Memory B cell (primary cell): ENCODE results near the gene TEX9.

Experiments
- ATAC-seq: fragments of 150-1000 bp; cut with Tn5 transposase; 2 replicates; pipeline ENCODE4 v1.10.0; 2021; ENCODE audit warnings: low read depth, mild to moderate bottlenecking, moderate library complexity
- DNase-seq, 2 donors: peaks; one replicate each; pipeline ENCODE4 v3.0.0; 2022; ENCODE audit warnings: low spot score in 2 of 2
- H3K27ac Mint-ChIP-seq: one replicate; pipeline ENCODE4 v1.8.0; 2022; ENCODE audit warnings: mild to moderate bottlenecking, moderate library complexity, mixed read lengths
- H3K27me3 Mint-ChIP-seq: one replicate; pipeline ENCODE4 v1.8.0; 2022; ENCODE audit warnings: mixed read lengths
- H3K36me3 Mint-ChIP-seq: one replicate; pipeline ENCODE4 v1.8.0; 2022; ENCODE audit warnings: mild to moderate bottlenecking, mixed read lengths
- H3K4me1 Mint-ChIP-seq: one replicate; pipeline ENCODE4 v1.8.0; 2022; ENCODE audit warnings: mixed read lengths
- H3K4me3 Mint-ChIP-seq: one replicate; pipeline ENCODE4 v1.8.0; 2022; ENCODE audit warnings: mild to moderate bottlenecking, moderate library complexity, mixed read lengths
- H3K9me3 Mint-ChIP-seq: one replicate; pipeline ENCODE4 v1.8.0; 2022; ENCODE audit warnings: mixed read lengths

TEX9 gene

GRCh38 chr15:56440214-56440770 lies 75.1 kb downstream of the TEX9 start:
- Mint-ChIP-seq H3K36me3 (peaks cover 19% of the 10 kb centered on the region), H3K27me3 (no peaks in the 10 kb centered on the region), H3K4me3 (no peak overlapping the region), H3K4me1 (peaks cover 3% of the 10 kb centered on the region), H3K27ac (no peak overlapping the region), H3K9me3 (peaks cover 9% of the 10 kb centered on the region)
- DNase-seq (no peak), ATAC-seq (no peak)

GRCh38 chr15:56442354-56442753 lies 77.1 kb downstream of the TEX9 start:
- Mint-ChIP-seq H3K27me3 (no peaks in the 10 kb centered on the region), H3K4me1 (peaks cover 3% of the 10 kb centered on the region), H3K27ac (no peak overlapping the region), H3K9me3 (peaks cover 6% of the 10 kb centered on the region), H3K36me3 (peaks cover 10% of the 10 kb centered on the region), H3K4me3 (no peak overlapping the region)
- DNase-seq: no peak
- no peak for ATAC-seq

- no peak overlapping the region for H3K4me3 Mint-ChIP-seq
- peaks cover 2% of the 10 kb centered on the region for H3K9me3 Mint-ChIP-seq
- H3K36me3 Mint-ChIP-seq: peaks cover 9% of the 10 kb centered on the region
- DNase-seq (no peak), ATAC-seq (no peak)
- H3K27me3 Mint-ChIP-seq: no peaks in the 10 kb centered on the region
- H3K27ac Mint-ChIP-seq: no peak overlapping the region
- peaks cover 3% of the 10 kb centered on the region for H3K4me1 Mint-ChIP-seq
These were observed 80.5 kb downstream of the TEX9 start for GRCh38 chr15:56445746-56446145.

- no peak overlapping the region for H3K4me3 Mint-ChIP-seq
- no peak overlapping the region for H3K27ac Mint-ChIP-seq
- ATAC-seq (no peak), DNase-seq (no peak)
- H3K4me1 Mint-ChIP-seq: no peaks in the 10 kb centered on the region
- no peaks in the 10 kb centered on the region for H3K27me3 Mint-ChIP-seq
- peaks cover 2% of the 10 kb centered on the region for H3K36me3 Mint-ChIP-seq
- H3K9me3 Mint-ChIP-seq: peaks cover 2% of the 10 kb centered on the region
These were observed 89.6 kb downstream of the TEX9 start for GRCh38 chr15:56454836-56455235.

GRCh38 chr15:56456229-56456628 lies 91.0 kb downstream of the TEX9 start:
- no peak overlapping the region for H3K4me3 Mint-ChIP-seq
- H3K36me3 Mint-ChIP-seq: no peaks in the 10 kb centered on the region
- H3K4me1 Mint-ChIP-seq: peaks cover 3% of the 10 kb centered on the region

GRCh38 chr15:56459096-56459495 lies 93.9 kb downstream of the TEX9 start:
- ATAC-seq: no peak
- Mint-ChIP-seq H3K27ac (no peak overlapping the region), H3K4me1 (peaks cover 3% of the 10 kb centered on the region), H3K4me3 (no peak overlapping the region), H3K9me3 (peaks cover 2% of the 10 kb centered on the region), H3K27me3 (no peaks in the 10 kb centered on the region), H3K36me3 (no peaks in the 10 kb centered on the region)
- no peak for DNase-seq

More at GRCh38 chr15:56456229-56456628, 91.0 kb downstream of the TEX9 start:
- Mint-ChIP-seq H3K27ac (no peak overlapping the region), H3K27me3 (no peaks in the 10 kb centered on the region), H3K9me3 (peaks cover 2% of the 10 kb centered on the region)
- ATAC-seq: no peak
- no peak for DNase-seq

- no peak overlapping the region for H3K27ac Mint-ChIP-seq
- H3K9me3 Mint-ChIP-seq: peaks cover 2% of the 10 kb centered on the region
- DNase-seq: no peak
- no peaks in the 10 kb centered on the region for H3K27me3 Mint-ChIP-seq
- no peaks in the 10 kb centered on the region for H3K36me3 Mint-ChIP-seq
- no peak overlapping the region for H3K4me3 Mint-ChIP-seq
- no peak for ATAC-seq
- H3K4me1 Mint-ChIP-seq: peaks cover 6% of the 10 kb centered on the region
These were observed 94.8 kb downstream of the TEX9 start for GRCh38 chr15:56460071-56460470.

GRCh38 chr15:56460947-56461346 lies 95.7 kb downstream of the TEX9 start:
- H3K27ac Mint-ChIP-seq: no peak overlapping the region

GRCh38 chr15:56464893-56465520 lies 99.8 kb downstream of the TEX9 start, which contains the start of gene MNS1:
Gene MNS1 (minus strand): TSS chr15:56465137. CDS start chr15:56464972, 165 bp downstream.
- H3K27ac Mint-ChIP-seq: peak within 1 kb of the TSS; percentile 96
- peak; percentile 90 for ATAC-seq
- DNase-seq: peak; percentile 88 to 94
- H3K4me3 Mint-ChIP-seq: peak within 1 kb of the TSS; percentile 82
- no peaks in the 10 kb centered on the region for H3K9me3 Mint-ChIP-seq
- H3K36me3 Mint-ChIP-seq: no peaks in the 10 kb centered on the region
- peaks cover 12% of the 10 kb centered on the region for H3K4me1 Mint-ChIP-seq
- no peaks in the 10 kb centered on the region for H3K27me3 Mint-ChIP-seq

More at GRCh38 chr15:56460947-56461346, 95.7 kb downstream of the TEX9 start:
- Mint-ChIP-seq H3K9me3 (peaks cover 2% of the 10 kb centered on the region), H3K4me1 (peaks cover 6% of the 10 kb centered on the region), H3K27me3 (no peaks in the 10 kb centered on the region), H3K4me3 (no peak overlapping the region), H3K36me3 (no peaks in the 10 kb centered on the region)
- ATAC-seq (no peak), DNase-seq (no peak)

- no peak for DNase-seq
- H3K36me3 Mint-ChIP-seq: no peaks in the 10 kb centered on the region
- H3K4me1 Mint-ChIP-seq: peaks cover 11% of the 10 kb centered on the region
- ATAC-seq: no peak
- no peaks in the 10 kb centered on the region for H3K27me3 Mint-ChIP-seq
- peak overlapping the region; percentile 89 for H3K27ac Mint-ChIP-seq
- no peaks in the 10 kb centered on the region for H3K9me3 Mint-ChIP-seq
- H3K4me3 Mint-ChIP-seq: no peak overlapping the region
These were observed 102.4 kb downstream of the TEX9 start for GRCh38 chr15:56467616-56468015.

- Mint-ChIP-seq H3K27me3 (no peaks in the 10 kb centered on the region), H3K36me3 (no peaks in the 10 kb centered on the region), H3K27ac (peak overlapping the region; percentile 89), H3K4me1 (peaks cover 11% of the 10 kb centered on the region), H3K4me3 (peak overlapping the region; percentile 83), H3K9me3 (no peaks in the 10 kb centered on the region)
- DNase-seq (no peak), ATAC-seq (no peak)
These were observed 103.2 kb downstream of the TEX9 start for GRCh38 chr15:56468401-56468800.

- Mint-ChIP-seq H3K36me3 (no peaks in the 10 kb centered on the region), H3K9me3 (no peaks in the 10 kb centered on the region), H3K27me3 (no peaks in the 10 kb centered on the region), H3K4me1 (peaks cover 9% of the 10 kb centered on the region), H3K4me3 (no peak overlapping the region), H3K27ac (no peak overlapping the region)
- ATAC-seq (no peak), DNase-seq (no peak)
These were observed 104.3 kb downstream of the TEX9 start for GRCh38 chr15:56469483-56469882.

GRCh38 chr15:56471440-56472069 lies 106.3 kb downstream of the TEX9 start:
- H3K4me3 Mint-ChIP-seq: no peak overlapping the region
- DNase-seq: no peak
- H3K27ac Mint-ChIP-seq: peak overlapping the region; percentile 23
- H3K9me3 Mint-ChIP-seq: no peaks in the 10 kb centered on the region
- no peaks in the 10 kb centered on the region for H3K27me3 Mint-ChIP-seq
- ATAC-seq: peak; percentile 41
- H3K36me3 Mint-ChIP-seq: no peaks in the 10 kb centered on the region
- peaks cover 7% of the 10 kb centered on the region for H3K4me1 Mint-ChIP-seq

- ATAC-seq (no peak), DNase-seq (no peak)
- Mint-ChIP-seq H3K27ac (no peak overlapping the region), H3K27me3 (no peaks in the 10 kb centered on the region), H3K9me3 (no peaks in the 10 kb centered on the region), H3K36me3 (no peaks in the 10 kb centered on the region), H3K4me1 (peaks cover 7% of the 10 kb centered on the region), H3K4me3 (no peak overlapping the region)
These were observed 107.1 kb downstream of the TEX9 start for GRCh38 chr15:56472278-56472677.
